ENCODE results near the gene MPRIP.

MPRIP gene

DNA sequence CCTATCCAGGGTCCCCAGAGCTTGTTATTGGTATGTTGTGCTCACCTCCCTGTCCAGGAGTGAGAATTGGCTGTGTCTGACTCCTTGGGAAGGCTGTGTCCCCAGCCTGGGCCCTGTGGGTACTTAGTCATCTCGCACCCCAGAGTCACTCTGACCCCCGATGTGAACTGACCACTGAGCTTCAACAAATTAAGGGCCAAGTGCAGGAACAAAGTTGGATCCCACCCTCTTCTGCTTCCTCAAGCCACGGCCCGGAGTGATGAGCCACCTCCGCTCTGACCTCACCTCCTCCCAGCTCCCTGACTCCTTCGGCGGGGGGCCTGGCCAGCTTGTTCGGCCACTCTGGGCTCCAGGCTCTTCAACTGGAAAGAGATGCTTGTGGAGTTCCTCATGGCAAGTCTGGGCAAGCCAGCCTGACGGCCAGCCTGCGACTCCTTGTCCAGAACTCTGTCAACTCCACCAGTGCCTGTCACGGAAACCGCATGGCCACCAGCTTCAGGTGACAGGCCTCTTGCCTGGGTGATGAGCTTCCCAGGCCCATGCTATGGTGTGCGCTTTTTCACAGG, 22.3 kb upstream of the MPRIP start:
- no peak for TF ChIP-seq CTCF (IDR thresholded peaks at IDR 0.05; ENCODE audit: control insufficient read depth, extremely low read depth, insufficient read depth)
- H3K4me3 ChIP-seq (ENCODE audit: low read depth, low read length), result no peak overlapping the region
- DNase-seq (ENCODE audit: low read depth), result no peak

- H3K4me3 ChIP-seq (ENCODE audit: low read depth, low read length), result no peak overlapping the region
- no peak for TF ChIP-seq CTCF (IDR thresholded peaks at IDR 0.05; ENCODE audit: control insufficient read depth, extremely low read depth, insufficient read depth)
- no peak for DNase-seq (ENCODE audit: low read depth)
These were observed 21.4 kb upstream of the MPRIP start for GRCh38 chr17:17020821-17021193.

DNA sequence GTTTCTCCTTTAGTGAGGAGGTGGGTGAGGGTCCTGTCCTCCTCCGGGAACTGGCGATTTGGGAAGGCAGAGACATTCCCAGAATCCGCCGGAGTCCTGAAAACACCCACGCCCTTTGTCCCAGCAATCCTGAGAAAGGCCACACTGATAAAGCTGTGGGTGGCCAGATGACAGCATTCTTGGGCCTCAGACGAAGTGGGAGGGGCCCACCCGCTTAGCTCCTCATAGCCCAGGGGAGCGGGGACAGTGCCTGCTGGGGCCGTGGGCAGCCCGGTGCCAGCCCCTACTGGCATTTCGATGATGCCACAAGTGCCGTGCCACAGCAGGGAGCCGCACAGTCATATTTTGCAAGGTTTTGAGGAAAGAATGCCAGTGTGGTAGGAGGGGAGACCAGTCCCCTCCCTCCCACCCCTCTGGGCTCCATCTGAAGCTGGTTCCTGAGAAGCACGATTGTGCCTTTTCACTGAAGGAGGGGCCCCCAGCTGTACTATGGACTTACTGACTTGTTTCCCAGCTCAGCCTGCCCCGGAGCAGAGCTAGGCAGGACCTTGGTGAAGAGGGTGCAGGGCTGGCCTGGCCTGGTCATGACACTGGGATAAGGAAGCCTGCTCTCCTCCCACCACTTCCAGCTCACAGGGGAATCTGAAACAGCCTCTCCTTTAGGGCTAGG, 20.9 kb upstream of the MPRIP start:
- no peak for DNase-seq (ENCODE audit: low read depth)
- TF ChIP-seq CTCF (IDR thresholded peaks at IDR 0.05; ENCODE audit: control insufficient read depth, extremely low read depth, insufficient read depth), result no peak
- H3K4me3 ChIP-seq (ENCODE audit: low read depth, low read length), result no peak overlapping the region

- H3K4me3 ChIP-seq (ENCODE audit: low read depth, low read length), result no peak overlapping the region
- no peak for TF ChIP-seq CTCF (IDR thresholded peaks at IDR 0.05; ENCODE audit: control insufficient read depth, extremely low read depth, insufficient read depth)
- no peak for DNase-seq (ENCODE audit: low read depth)
These were observed 20.2 kb upstream of the MPRIP start for GRCh38 chr17:17022011-17022410.

DNA sequence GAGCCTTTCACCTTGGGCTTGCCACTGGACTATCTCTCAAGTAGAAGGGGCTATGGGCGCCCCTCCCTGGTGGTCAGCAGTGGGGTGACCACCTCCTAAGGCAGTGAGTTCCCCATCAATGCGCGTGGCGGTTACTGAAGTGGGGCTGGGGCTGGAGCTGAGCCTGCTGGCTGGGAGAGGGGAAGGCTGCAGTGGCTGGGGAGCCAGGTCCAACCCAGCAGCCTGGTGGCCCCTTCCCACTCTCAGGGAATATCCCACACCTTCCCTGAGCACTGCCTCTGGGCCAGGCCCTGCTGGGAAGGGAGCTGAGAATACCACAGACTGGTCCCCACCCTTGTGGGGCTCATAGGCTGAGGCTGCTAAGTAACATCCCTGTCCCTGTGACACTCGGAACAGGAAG, 19.8 kb upstream of the MPRIP start:
- no peak overlapping the region for H3K4me3 ChIP-seq (ENCODE audit: low read depth, low read length)
- TF ChIP-seq CTCF (IDR thresholded peaks at IDR 0.05; ENCODE audit: control insufficient read depth, extremely low read depth, insufficient read depth), result no peak
- no peak for DNase-seq (ENCODE audit: low read depth)

DNA sequence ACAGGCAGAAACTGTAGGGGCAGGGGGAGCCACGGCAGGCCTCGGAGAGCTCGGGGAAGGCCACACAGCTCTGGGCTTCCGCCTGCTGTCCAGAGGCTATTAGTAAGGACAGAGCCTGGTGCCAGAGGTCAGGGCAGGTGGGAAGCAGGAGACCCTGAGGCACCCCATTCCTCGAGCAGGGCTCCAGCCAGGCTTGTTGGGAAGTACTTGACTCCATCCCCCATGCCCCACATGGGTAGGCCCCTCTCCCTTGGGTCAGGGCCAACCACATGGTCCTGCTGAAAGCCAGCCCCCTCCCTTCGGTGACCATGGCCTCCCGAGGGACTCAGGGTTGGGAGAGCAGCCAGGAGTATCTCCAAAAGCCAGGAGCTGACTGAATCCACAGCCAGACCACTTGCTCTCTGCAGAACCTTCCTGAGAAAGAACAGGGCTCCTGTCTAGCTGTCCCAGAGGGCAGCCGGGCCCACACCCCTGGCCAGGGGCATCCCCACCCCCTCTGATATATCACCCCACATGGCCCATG, 17.4 kb upstream of the MPRIP start:
- TF ChIP-seq CTCF (IDR thresholded peaks at IDR 0.05; ENCODE audit: control insufficient read depth, extremely low read depth, insufficient read depth), result no peak
- DNase-seq (ENCODE audit: low read depth), result no peak
- H3K4me3 ChIP-seq (ENCODE audit: low read depth, low read length), result no peak overlapping the region

DNA sequence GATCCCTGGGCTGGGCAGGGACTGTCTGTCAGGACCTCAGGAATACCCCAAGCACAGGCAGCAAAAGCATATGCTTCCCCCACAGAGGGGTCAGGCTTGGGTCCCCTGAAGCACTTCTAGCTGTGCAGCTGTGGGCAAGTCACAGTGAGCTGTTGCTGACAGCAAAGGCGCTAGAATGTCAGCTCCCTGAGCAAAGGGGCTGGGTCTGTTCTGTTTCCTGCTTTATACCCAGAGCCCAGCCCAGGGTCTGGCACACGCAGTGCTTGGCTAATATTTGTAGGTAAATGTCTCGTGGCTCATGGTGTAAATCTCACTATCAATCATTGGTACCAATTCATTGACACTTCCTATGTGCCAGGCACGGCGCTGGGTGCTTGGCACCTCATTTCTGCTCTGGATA, 16.6 kb upstream of the MPRIP start:
- no peak for TF ChIP-seq CTCF (IDR thresholded peaks at IDR 0.05; ENCODE audit: control insufficient read depth, extremely low read depth, insufficient read depth)
- no peak overlapping the region for H3K4me3 ChIP-seq (ENCODE audit: low read depth, low read length)
- DNase-seq (ENCODE audit: low read depth), result no peak

Measured in LNCaP clone FGC (cell line).